OCI-M2 (cell line): ENCODE data around the gene MGAT4B.

Source experiments
- DNase-seq: peaks from one replicate; lab custom pipeline; 2025; ENCODE audit not compliant: unreplicated experiment; lab: John Stamatoyannopoulos, UW

MGAT4B gene

DNA sequence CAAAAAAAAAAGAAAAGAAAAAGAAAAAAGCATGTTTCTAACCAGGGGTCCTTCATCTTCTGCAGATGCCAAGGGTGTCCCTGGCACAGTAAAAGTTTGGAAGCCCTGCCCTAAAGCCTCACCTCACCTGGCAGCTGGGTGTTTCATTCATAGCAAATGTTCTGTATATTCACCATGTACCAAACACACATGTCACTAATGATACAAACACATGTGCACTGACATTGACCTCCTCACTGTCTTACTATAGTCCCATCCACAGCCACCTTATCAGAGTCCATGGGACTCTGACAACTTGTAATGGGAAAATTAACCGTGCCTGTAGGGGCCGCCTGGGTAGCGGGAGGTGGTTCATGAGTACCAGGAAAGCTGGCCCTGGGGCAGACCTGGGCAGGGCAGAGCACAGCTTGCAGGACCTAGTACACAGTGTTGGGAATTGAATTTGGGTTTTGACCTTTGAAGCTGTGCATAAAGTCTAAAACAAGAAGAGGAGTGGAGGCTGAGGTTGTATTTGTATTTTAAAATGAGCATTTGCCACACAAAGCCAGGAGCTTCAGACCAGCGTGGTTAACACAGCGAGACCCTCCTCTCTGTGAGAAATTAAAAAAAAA, 6.4 kb upstream of the MGAT4B start:
- no peak for DNase-seq

DNA sequence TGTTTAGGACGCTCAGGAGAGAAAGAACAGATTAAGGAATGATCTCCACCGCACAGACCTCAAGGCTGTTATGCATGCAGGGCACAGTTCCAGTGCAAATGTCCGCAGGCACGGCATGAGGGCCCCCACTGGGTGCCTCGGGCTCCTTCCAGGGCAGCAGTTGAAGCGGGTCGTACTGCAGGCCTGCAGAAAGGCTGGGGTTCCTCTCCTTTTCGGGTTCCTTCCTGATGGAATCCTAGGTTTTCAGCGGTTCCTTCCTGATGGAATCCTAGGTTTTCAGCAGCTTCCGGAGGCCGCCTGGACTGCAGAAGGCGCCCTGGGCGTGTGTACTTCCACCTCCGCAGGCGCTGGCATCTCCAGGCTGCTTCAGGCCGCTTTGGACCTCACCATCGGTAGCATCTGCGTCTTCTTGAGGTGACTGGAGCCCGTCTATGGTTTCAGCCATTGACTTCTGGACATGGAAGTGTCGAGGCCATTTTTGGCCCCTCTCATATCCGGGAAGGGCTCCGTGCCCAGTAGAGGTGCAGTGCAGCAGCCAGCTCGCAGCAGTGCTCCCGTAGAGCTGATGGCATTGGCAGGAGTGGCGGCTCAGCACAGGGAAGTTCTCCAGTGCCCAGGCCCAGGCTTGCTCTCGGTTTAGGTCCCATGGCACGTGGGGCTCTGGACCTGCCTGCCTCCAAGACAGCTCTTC, 5.6 kb upstream of the MGAT4B start:
- DNase-seq: no peak

DNA sequence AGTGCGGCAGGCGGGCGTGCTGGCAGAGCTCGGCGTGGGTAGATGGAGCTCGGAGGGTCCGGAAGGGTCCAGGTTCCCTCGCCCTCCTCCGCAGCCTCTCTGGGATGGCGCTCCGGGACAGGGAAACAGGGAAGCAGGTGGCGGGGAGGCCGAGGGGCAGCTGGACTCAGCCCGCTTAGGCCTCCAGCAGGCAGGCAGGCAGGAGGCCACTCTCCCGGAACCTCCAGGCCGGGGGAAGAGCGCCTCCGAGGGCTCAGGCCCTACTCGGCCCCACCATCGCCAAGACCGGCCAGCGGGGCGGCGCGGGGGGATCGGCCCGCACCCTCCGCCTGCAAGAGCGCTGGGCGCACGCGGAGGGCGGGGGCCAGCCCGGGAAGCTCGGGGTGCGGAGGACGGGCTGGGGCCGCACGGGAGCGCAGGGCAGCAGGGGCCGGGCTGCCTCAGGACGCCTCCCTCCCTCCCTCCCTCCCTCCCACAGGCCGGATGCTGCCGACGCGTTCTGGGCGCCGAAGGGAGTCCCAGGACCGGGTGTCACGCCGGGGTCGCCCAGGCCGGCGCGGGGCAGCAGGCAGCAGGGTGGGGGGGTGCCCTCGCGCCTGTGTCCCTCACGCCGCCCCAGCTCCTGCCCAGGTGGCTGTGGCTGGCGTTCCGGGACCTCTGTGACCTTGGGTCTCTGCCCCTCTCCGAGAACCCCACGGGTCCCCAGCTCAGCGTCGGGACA, 977 bp downstream of the MGAT4B start:
- DNase-seq: no peak

DNA sequence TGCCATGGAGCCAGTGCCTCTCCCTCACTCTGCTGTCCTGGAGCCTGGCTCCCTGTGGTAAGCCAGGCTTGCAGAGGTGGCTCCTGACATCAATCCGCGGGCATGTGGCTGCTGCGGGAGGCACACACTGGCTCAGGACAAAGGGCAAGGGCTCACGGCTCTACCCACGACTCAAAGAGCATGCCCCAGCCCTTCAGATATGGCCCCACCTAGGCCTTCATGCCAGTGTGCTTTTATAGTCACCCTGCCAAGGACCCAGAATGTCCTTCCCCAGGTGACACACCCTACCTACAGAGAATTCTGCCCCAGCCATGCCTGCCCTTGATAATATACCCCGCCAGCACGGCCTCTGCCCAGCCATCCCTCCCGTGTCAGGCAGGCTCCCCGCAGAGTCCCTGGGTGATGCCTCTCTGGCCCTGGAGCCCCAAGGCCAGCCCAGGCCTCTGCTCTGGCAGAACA, 1.6 kb downstream of the MGAT4B start:
- DNase-seq: no peak

DNA sequence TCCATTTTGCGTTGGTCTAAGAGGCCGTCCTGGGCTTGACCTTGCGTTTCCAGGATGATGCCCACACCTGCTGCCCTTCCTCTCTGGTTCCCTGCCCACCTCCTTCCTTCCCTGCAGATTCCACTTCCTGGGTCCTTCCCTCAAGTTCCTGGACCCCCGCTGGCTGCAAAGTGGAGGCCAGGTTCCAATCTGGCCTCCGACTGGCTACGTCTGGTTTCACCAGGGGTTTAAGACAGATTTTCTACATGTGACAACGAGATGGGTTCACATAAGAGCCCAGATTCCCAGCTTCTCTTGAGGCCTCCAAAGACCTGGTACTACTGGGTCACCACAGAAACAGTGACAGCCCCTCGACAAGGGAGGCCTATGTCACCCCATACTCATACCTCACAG, 2.1 kb downstream of the MGAT4B start:
- no peak for DNase-seq

DNA sequence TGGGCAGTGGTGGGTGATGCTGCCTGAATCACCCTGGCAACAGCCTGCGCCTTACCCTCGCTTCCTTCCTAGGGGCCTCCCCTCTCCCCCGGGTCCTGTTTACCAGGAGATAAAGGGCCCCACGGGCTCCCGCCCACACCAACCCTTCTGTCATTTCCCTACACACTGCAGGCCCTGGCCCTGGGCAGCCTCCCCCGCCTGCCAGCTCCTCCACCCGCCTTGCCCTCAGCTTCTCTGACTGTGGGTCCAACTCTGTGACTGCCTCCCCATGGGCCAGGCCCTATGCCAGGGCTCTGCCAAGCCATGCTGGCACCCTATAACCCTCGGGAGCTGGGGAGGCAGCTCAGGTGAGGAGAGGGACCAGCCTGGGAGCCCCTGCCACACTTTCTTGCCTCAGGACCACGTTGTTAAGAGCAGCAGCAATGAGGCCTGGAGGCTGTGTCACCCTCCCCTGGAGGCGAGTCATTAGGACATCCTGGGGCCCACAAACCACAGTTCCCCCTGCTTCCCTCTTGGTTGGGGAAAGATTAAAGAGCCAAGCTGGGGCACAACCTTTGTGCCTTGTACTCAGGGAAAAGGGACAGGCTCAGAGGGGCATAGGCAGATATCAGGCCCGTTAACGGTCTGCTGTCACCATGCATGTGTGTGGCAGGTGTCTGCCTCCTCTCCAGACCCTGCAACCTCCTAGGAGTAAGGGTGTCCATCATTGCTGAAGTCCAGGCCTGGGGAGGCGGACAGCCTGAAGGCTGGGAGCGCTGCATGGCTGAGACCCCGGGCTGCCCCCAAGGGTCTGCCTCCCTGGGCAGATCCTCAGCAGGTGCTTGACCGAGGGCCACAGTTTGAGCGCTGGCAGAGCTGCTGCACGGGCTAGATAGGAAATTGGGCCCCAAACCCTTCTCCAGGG, 2.8 kb downstream of the MGAT4B start:
- peak; percentile 12 for DNase-seq

DNA sequence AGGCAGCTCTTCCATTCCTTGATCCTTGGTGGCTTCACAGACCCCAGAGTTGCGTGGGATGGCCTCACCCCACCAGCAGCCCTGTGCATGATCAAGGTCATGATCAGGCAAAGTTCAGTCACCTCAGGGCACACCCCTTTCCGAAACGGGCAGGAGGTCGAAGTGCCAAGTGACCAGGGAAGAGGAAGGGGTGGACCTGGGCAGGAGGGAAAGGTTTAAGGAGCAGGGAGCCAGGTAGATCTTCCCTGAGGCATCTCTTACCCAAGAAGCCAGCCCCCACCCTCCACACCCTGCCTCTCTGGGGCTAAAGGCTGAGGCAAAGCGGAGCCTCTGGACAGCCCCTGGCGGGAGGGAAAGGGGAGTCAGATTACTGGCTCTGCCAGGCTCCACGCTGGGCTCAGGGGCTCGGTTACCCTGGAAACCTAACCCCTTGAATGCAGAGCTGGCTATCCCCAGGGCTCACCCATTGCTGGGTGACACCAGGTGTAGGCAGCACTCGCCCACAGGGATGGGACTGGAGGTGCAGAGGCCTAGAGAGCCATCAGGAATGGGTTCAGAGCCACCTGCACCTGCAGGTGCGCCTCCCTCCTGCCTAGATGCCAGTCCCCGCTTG, 3.6 kb downstream of the MGAT4B start:
- DNase-seq: no peak

DNA sequence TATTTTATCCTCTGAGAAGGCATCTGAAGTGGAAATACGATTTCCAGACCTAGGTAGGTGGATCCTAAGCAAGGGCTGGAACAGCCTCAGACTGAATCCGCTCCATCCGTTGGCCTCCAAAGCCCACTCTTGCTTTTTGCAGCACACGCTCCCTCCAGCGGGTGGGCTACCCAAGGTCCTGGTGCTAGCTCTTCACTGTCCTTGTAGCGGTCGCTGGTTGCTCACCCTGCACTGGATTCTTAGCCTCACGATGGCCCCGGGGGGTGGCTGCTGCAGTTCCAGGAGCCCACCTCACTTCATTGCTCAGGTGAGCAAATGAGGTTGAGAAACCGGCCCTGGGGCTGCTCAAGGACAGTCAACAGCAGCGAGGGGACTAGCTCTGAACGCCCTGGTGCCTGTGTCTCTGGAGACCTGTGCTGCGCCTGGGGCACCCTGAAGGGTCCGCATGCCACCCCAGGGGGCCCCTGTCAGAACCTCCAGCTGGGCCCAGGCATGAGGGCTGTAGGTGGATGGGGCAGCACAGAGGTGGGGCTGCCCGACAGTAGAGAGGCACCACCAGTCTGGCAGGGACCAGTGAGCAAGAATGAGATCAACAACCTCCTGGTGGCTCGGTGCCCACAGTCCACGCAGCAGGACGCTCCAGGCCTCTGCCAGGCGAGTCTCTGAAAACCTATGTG, 4.3 kb downstream of the MGAT4B start:
- no peak for DNase-seq

DNA sequence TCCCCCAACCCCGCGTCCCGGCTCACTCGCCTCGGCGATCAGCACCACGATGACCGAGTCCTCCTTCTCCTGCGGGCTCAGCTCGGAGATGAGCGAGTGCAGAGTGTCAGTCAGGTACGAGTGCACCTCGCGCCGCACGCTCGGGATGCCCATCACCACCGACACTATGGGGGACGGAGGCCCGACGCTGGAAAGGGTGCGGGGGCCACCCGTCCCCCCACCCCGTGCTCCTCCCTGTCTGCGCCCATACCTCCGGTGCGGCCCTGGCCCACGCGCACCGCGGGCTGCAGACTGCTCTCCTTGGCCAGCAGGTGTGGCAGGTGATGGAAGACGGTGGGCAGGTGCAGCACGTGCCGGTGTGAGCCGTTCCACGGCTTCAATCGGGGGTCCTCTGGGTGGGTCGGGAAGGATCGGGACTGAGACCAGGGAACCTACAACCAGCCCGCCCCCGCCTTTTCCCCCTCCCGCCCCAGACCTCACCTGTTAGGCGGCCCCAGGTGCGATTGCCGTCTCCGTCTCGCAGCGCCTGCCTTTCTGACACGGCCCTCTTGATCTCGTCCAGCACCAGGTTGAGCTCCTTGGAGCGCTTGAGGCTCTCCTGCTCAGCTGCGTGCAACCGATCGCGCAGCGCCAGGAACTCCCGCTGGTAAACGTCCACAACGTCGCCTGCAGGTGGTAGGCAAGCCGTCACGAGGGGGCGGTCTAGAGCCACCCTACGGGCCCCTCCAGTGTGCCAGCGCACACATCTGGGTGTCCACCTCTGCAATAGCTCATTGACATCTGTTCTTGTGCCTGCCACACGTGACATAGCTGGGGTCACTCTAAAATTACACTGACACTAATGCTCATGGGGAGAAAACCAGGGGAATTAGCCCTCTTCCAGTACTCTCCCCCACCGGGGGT, 5.1 kb downstream of the MGAT4B start:
- DNase-seq: no peak

DNA sequence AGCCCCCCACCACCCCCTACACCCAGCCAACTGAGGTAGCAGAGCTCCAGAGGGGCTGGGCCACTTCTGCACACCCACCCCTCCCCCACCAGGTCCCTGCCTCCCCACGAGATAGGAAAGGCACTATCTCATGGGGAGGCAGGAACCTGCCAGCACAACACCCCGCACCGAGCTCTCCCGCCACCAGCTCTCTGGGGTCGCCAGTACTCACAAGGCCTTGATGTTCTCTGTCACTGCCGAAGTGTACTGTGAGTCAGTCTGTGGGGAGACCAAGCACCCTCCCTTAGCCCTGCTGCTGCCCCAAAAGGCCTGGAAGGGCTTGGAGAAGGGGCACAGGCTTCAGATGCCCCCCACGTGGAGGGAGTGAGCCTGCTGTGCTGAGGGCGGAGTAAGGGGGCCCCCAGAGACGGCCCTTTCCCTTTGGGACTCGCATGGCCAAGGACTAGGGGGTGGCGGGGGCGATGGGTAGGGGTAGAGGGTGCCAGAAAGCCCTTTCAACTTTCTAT, 5.9 kb downstream of the MGAT4B start:
- DNase-seq: no peak

DNA sequence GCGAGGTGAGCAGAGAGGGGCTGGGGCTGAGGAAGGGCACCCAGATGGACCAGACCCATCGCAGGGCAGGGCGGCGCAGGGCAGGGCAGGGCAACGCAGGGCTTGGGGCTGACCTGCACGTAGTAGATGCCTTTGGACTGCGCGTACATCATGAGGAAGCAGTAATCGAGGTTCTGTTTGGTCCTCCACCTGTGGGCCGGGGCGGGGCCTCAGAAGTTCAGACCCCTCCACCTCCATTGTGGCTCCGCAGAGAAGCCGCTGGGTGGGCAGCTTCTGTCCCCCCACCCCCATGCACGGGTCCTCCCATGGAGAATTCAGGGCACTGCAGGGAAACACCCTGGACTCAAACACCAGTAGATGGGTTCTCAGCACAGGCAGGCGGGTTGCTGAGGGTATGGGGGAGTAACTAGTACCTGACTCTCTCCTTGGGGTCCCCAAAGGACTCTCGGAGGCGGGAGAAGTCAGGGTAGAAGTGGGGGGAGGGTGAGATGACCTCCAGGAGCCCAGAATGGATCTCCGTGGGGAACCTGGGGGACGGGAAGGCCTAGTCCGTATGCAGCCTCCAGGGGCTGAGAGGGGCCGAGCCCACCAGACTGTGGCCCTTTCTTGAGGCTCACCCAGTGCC, 6.5 kb downstream of the MGAT4B start:
- DNase-seq: no peak

DNA sequence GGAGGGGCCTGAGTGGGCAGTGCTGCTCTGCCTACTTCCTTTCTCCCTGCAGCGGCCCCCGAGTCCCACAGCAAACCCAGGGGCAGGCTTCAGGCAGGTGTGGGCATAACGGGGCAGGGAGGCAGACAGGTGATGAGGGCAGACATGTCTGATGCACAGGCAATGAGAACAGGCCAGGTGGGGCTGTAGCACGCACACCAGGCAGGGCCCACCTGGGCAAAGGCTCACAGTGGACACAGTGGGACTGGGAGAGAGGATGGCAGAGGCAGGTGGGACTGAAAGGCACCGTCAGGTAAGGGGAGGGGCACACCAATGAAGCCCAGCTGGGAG, 7.1 kb downstream of the MGAT4B start:
- no peak for DNase-seq

DNA sequence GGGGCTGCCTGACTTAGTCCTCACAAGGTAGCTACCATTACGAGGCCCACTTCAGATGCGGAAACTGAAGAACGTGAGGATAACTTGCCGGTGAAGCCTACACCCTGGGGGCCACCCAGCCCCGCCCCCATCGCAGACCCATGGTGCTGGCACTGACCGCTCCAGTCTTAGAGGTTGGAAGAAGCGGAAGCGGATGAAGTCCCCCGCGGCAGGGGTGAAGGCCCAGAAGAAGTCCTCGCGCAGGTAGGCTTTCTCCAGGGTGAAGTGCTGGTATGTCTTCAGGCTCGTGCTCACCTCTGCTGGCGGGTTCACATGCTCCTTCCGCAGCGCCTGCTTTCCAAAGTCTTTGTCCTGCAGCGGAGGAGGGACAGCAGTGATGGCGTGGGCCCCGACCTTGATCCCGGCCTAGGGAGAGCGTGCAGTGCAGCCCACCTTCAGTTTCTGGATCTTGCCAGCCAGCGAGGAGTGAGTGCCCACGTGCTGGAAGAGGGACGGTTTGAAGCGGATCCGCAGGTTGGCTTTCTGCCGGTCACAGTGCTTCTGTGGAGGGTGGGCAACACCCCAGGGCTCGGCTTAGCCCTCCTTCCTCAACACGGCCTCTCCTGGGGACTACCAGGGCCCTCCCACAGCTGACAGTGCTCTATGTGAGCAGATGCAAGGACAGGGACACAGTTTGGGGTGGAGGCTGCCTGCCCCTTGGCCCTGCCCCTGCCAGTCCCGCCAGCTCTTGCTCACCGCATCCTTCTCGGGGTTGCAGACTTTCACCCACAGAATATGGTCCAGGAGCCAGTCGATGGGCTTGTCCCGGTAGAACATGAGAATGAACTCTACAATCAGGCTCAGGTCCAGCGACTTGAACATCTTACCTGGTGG, 7.7 kb downstream of the MGAT4B start:
- no peak for DNase-seq

DNA sequence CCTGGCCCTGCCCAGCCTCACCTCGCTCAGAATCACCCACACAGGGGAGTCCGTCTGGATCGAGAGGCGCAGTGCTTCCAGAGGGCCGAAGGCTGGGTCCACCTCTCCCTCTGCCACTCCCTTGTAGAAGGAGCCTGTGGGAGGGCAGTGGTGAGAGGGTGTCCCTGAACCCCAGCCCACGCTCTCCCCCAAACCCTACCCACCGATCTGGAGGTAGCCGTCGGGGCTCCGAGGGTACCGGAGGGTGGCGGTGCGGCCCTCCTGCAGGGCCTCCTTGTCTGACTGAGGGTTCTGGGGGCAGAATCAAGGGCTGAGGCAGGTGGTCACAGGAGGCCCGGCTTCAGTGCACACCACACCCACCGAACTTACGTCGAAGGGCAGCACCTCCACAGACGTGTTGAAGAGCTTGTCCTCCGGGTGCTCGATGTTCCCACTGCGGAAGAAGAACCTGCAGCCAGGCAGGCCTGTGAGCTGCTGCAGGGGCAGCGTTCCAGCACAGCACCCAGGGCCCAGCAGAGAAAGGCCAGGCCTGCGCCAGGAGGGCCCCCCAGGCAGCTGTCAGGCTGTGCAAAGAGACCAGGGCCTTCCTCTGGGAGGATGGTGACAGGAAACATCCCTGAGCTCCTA, 8.4 kb downstream of the MGAT4B start:
- no peak for DNase-seq

DNA sequence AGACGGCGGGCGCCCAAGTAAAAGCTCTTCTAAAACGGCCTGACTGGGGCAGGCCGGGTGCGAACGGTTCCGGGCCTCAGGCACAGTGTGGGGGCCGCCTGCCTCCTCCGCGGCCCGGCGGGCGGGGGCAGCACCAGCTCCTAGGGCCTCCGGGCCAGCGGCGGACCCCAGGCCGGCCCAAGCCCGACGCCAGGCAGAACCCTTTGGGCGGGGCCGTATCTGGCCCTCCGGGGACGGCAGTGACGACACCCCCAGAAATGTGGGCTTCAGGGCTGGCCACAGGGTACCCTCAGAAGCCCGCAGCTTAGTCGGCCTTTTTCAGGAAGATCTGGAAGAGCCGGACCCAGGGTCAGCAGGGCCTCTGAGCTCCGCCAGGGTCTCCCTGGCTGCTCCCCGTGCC, 8.9 kb downstream of the MGAT4B start:
- DNase-seq: no peak

DNA sequence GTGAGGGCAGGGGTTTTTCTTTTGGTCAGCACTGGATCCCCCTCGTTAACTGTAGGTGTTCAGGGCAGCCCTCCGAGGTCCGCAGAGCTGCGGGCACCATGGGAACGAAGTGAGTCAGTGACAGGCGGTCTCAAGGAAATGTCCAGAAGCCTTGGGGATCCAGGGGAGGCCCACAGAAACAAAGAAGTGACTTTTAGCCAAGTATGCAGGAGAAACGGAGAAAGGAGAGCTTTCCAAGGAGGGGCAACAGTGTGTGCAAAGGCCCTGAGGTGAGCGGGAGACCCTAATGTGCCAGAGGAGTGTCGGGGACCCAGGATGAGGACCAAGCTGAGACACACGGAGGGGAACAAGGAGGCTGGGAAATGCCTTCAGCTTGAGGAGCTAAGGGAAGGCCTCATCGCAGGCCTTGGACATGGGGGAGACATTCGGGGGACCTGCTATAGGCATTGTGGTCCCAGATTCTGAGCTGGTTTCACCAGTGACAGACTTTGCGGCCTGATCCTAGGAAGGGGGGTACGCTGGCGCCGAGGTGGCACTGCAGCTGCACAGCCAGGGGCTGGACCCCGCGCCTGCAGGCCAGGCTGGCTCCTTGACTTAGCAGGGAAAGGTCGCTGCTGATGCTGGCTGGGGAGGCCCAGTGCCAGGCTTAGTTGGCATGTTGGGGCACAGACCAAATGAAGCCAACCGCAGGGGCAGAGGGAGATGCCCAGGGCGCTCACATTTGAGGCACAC, 9.6 kb downstream of the MGAT4B start:
- DNase-seq: no peak
